Mucosa of rectum (tissue), 2 donors: Measurements from ENCODE around the gene RASAL2.

Source experiments
- H3K27ac ChIP-seq, 2 donors: one replicate each; pipeline ENCODE4 v1.7.0; 2013; ENCODE audit warnings: inconsistent platforms in 2 of 2, low read depth in 2 of 2, low read length in 2 of 2
- H3K27me3 ChIP-seq, 2 donors: one replicate each; pipeline ENCODE4 v1.7.0; 2013; ENCODE audit warnings: low read length in 2 of 2; ENCODE audit not compliant: control insufficient read depth in 2 of 2, insufficient read depth in 2 of 2
- H3K36me3 ChIP-seq, 2 donors: one replicate each; pipeline ENCODE4 v1.7.0; 2013; ENCODE audit warnings: low read length in 2 of 2; ENCODE audit not compliant: control insufficient read depth in 2 of 2, insufficient read depth in 2 of 2
- H3K4me1 ChIP-seq, 2 donors: one replicate each; pipeline ENCODE4 v1.7.0; 2013; ENCODE audit warnings: low read length in 2 of 2, mild to moderate bottlenecking in 1 of 2; ENCODE audit not compliant: control insufficient read depth in 2 of 2, insufficient read depth in 2 of 2
- H3K4me3 ChIP-seq, 2 donors: one replicate each; pipeline ENCODE4 v1.7.0; 2013; ENCODE audit warnings: low read length in 2 of 2
- H3K9ac ChIP-seq, 2 donors: one replicate each; pipeline ENCODE4 v1.7.0; 2013; ENCODE audit warnings: low read length in 2 of 2, low read depth in 1 of 2, mild to moderate bottlenecking in 1 of 2
- H3K9me3 ChIP-seq, 2 donors: one replicate each; pipeline ENCODE4 v1.7.0; 2013; ENCODE audit warnings: low read length in 2 of 2; ENCODE audit not compliant: control insufficient read depth in 2 of 2
- donor health status: healthy.
- donor health status: Normal muscosa, but diverticular disease.

The RASAL2 gene

DNA sequence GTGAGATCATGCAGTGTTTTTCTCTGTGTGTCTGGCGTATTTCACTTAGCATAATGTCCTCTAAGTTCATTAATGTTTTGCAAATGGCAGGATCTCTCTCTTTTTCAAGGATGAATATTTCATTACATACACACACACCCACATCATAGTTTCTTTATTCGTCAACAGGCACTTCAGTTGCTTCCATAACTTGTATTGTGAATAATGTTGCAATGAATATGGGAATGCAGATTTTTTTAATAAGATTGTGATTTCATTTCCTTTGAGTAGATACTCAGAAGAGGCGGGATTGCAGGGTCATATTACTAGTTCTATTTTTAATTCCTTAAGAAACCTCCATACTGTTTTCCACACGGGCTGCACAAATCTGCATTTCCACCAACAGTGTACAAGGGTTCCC, 268.8 kb downstream of the RASAL2 start:
- Histone ChIP-seq H3K9ac (no peak overlapping the region), H3K4me1 (no peaks in the 10 kb centered on the region), H3K27me3 (no peaks in the 10 kb centered on the region), H3K4me3 (no peak overlapping the region), H3K36me3 (no peaks in the 10 kb centered on the region), H3K9me3 (no peaks in the 10 kb centered on the region), H3K27ac (no peak overlapping the region)

DNA sequence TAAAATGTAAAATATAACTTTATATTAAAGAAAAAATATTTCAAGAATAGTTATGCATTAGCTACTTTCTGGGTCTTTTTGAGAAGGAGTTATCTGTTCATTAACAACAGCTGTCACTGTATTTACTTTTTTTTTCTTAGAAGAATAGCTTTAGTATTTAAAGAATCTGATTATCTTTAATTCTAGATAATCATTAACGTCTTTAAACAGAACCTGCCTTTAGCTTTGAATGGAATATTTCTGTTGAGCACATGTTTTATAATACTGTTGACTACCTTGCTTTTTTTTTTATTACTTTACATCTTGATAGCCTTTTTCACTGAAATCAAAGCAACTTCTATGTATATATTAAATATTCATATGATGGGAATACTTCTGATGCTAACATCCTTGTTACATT, 270.9 kb downstream of the RASAL2 start:
- Histone ChIP-seq H3K36me3 (no peaks in the 10 kb centered on the region), H3K27ac (no peak overlapping the region), H3K27me3 (no peaks in the 10 kb centered on the region), H3K9ac (no peak overlapping the region), H3K9me3 (no peaks in the 10 kb centered on the region), H3K4me1 (no peaks in the 10 kb centered on the region), H3K4me3 (no peak overlapping the region)

DNA sequence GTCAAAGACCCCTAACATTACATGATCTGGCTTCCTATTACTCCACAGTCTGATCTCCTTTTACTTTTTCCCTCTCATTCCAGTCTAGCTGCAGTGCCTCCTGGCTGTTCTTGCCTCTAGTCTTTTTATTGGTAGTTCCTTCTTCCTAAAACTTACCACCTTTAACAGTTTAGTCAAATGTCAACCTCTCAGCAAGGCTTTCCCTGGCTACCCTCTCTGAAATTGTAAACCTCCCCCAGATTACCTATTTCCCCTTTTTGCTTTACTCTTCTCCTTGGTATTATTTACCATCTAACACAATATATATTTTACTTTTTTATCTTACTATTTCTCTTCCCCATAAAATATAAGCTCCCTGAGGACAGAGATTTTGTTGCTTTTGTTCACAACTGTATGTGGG, 273.2 kb downstream of the RASAL2 start:
- Histone ChIP-seq H3K9me3 (no peaks in the 10 kb centered on the region), H3K36me3 (no peaks in the 10 kb centered on the region), H3K9ac (no peak overlapping the region), H3K4me3 (no peak overlapping the region), H3K27me3 (no peaks in the 10 kb centered on the region), H3K4me1 (no peaks in the 10 kb centered on the region), H3K27ac (no peak overlapping the region)

DNA sequence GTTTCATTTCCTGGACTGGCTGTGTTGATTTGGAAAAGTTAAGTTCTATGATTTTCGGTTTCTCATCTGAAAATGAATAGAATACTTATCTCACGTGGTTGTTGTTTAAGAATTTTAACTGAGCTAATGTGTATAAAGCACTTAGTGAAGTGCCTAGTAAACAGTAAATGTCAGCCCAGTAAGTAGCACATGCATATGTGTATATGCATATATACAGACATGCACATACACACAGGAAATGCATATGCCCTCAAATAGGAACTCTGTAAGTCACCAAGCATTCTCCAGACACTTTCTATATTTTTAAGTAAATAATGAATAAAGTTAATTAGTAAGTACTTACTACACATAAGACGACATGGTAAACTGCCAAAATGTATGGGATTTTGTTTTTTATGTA, 274.3 kb downstream of the RASAL2 start:
- Histone ChIP-seq H3K27me3 (no peaks in the 10 kb centered on the region), H3K4me1 (no peaks in the 10 kb centered on the region), H3K9ac (no peak overlapping the region), H3K36me3 (no peaks in the 10 kb centered on the region), H3K9me3 (no peaks in the 10 kb centered on the region), H3K4me3 (no peak overlapping the region), H3K27ac (no peak overlapping the region)

DNA sequence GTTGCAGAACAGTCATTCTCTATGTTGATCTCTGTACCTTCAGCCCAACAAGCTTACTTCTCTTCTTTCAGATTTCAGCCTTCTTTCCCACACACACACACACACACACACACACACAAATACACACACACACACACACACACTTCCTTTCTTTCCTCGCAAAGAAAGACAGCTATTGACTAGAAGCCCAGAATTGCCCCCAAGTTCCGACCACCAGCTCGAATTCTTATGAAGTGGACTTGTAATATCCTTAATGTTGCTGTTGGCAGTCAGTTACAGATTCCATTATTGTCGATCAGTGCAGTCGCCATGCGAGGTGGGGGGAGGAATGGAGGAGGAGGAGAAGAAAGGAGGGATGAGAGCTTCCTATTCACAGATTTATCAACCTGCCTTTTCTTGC, 277.3 kb downstream of the RASAL2 start:
- H3K4me1 ChIP-seq = no peaks in the 10 kb centered on the region
- H3K27me3 ChIP-seq = no peaks in the 10 kb centered on the region
- no peaks in the 10 kb centered on the region for H3K9me3 ChIP-seq
- peak overlapping the region in 1 of 2 donors; percentile 46 for H3K4me3 ChIP-seq
- no peak overlapping the region for H3K9ac ChIP-seq
- no peaks in the 10 kb centered on the region for H3K36me3 ChIP-seq
- no peak overlapping the region for H3K27ac ChIP-seq

DNA sequence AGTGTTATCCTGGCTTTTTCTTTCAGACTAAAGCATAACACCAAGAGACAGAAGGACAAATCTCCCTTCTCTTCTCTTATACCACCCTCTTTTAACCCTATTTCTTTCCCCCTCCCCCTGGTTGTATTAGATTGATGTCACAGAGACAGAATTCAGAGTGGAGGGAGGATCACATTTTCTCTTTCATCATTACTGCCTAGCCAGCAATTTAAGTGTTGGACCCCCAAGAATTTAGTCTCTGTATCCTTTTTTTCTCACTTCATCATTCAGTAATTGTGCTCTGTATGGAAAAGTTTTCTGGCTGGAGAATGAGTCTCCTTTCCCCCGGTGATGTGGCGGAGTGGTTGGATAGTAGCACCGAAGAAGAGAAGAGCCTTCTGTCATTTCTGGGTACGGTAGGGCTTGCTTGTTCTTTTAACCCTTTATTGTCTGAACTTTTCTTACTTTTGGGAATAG, 278.1 kb downstream of the RASAL2 start:
- H3K9me3 ChIP-seq = no peaks in the 10 kb centered on the region
- H3K4me1 ChIP-seq = no peaks in the 10 kb centered on the region
- no peaks in the 10 kb centered on the region for H3K36me3 ChIP-seq
- H3K4me3 ChIP-seq = no peak overlapping the region
- H3K27me3 ChIP-seq = no peaks in the 10 kb centered on the region
- no peak overlapping the region for H3K9ac ChIP-seq
- H3K27ac ChIP-seq = no peak overlapping the region

DNA sequence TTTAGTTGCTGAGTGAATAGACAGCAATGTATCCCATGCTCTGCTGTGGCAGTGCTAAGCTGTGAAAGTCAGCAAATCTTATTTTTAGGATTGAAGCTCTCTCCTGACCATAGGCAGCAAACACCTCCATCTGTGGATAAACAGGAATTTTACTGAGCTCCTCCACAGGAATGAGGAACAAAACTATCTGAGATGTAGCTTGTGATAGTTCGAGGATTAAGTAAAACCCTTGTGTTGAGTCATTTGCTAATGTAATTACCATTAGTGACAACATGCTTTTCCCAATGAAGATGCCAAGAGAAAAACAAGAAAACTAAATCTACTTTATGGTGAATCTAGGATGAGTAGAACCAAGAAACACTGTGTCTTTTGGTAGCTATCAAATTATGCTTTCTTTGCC, 280.1 kb downstream of the RASAL2 start:
- H3K9ac ChIP-seq = no peak overlapping the region
- H3K27ac ChIP-seq = no peak overlapping the region
- no peaks in the 10 kb centered on the region for H3K4me1 ChIP-seq
- H3K27me3 ChIP-seq = no peaks in the 10 kb centered on the region
- no peaks in the 10 kb centered on the region for H3K36me3 ChIP-seq
- no peak overlapping the region for H3K4me3 ChIP-seq
- H3K9me3 ChIP-seq = no peaks in the 10 kb centered on the region

DNA sequence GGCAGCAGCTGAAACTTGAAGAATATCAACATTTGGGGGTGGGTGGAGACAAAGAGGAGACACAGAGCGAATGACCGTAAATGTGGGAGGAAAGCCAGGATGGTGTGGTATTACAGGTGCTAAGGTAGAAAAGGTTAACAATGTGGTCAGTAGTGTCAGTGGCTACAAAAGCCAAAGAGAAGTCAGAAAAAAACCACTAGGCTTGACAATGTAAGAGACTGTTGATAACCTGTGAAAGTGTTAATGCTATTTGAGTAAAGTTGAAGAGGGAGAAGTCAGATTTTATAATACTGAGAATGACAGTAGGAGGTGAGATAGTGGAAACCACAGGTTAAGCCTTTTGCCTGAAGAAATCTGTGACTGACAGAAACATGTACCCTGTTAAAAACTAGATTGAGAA, 282.1 kb downstream of the RASAL2 start:
- H3K9ac ChIP-seq = no peak overlapping the region
- H3K4me1 ChIP-seq = no peaks in the 10 kb centered on the region
- H3K27me3 ChIP-seq = no peaks in the 10 kb centered on the region
- H3K36me3 ChIP-seq = no peaks in the 10 kb centered on the region
- H3K27ac ChIP-seq = no peak overlapping the region
- H3K9me3 ChIP-seq = no peaks in the 10 kb centered on the region
- no peak overlapping the region for H3K4me3 ChIP-seq

DNA sequence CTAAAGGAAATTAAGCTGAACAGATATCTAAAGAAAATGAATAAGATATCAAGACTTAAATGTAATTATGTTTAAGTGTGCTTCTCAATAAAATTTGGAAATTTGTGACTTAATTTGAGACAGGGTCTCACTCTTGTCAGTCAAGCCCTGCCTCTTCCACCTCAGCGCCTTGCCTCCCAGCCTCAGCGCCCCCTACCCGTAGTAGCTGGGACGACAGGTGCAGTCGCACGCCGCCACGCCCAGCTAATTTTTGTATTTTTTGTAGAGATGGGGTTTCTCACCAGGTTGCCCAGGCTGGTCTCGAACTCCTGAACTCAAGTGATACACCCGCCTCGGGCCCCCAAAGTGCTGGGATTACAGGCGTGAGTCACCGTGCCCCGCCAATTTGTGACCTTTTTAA, 285.9 kb downstream of the RASAL2 start:
- H3K27me3 ChIP-seq = no peaks in the 10 kb centered on the region
- no peaks in the 10 kb centered on the region for H3K36me3 ChIP-seq

DNA sequence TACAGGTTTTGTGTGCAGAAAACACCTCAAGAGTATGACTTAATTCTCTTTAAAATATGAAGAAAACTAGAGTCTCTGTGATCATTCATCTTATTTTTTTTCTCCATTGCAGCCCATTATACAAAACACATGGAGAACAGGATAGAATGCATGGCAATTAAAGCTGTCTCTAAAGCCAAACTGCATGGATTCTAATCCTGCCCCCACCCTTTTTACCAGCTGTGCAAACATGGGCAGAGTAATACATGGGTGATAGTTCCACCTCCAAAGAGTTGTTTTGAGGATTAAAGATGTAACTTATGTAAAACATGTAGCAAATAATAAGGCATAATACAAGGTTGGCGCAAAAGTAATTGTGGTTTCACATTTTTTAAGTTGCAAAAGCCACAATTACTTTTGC, 288.5 kb downstream of the RASAL2 start:
- H3K9ac ChIP-seq = no peak overlapping the region
- H3K9me3 ChIP-seq = no peaks in the 10 kb centered on the region
- no peak overlapping the region for H3K27ac ChIP-seq
- no peaks in the 10 kb centered on the region for H3K36me3 ChIP-seq
- no peak overlapping the region for H3K4me3 ChIP-seq
- H3K27me3 ChIP-seq = no peaks in the 10 kb centered on the region
- no peaks in the 10 kb centered on the region for H3K4me1 ChIP-seq

More for the DNA sequence above, 285.9 kb downstream of the RASAL2 start:
- Histone ChIP-seq H3K9ac (no peak overlapping the region), H3K4me3 (no peak overlapping the region), H3K9me3 (no peaks in the 10 kb centered on the region), H3K27ac (no peak overlapping the region), H3K4me1 (no peaks in the 10 kb centered on the region)

DNA sequence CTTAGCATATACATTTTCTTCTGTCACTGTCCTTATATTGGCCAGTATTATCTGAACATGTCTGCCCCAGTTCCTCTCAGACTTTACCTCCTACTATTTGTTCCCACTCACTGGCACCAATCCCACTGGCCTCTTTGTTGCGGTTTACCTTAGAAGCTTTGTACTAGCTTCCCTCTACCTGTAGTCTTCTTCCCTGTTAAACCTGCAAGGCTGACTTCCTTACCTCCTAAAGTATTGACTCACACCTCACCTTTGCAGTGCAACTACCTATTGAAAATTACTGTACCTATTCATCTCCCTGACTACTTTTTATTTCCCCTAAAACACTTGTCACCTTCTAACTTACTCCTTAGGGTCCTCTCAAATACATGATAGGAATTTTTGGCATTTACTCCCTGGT, 291.8 kb downstream of the RASAL2 start:
- no peak overlapping the region for H3K27ac ChIP-seq
- no peak overlapping the region for H3K4me3 ChIP-seq
- H3K9ac ChIP-seq = no peak overlapping the region
- no peaks in the 10 kb centered on the region for H3K36me3 ChIP-seq
- no peaks in the 10 kb centered on the region for H3K4me1 ChIP-seq
- no peaks in the 10 kb centered on the region for H3K27me3 ChIP-seq
- no peaks in the 10 kb centered on the region for H3K9me3 ChIP-seq
